H1 (cell line): ENCODE results near the gene FRMD4A.

ENCODE experiments used
- BACH1 ChIP-seq: IDR thresholded peaks from 2 replicates; pipeline ENCODE4 v1.6.1; 2012; ENCODE audit warnings: low read length, improper control_type of control experiment
- SAP30 ChIP-seq: fragments of 300-600 bp; sonication (generic); IDR thresholded peaks from 2 replicates; pipeline ENCODE4 v1.7.1; 2012; ENCODE audit warnings: low read length, moderate library complexity, mild to moderate bottlenecking, inconsistent platforms; ENCODE audit not compliant: insufficient read depth, insufficient replicate concordance
- SIN3A ChIP-seq, 2 experiments: IDR thresholded peaks in 1 of 2; conservative IDR thresholded peaks in 1 of 2; 2 replicates each; pipeline ENCODE4 v1.6.1; 2011 to 2012; ENCODE audit warnings: low read length in 2 of 2, improper control_type of control experiment in 1 of 2, low read depth in 1 of 2, mild to moderate bottlenecking in 1 of 2
- TF ChIP-seq, protein P1 (sequence below), 3 experiments: IDR thresholded peaks; 1 replicate in 2 of 3; 2 replicates in 1 of 3; pipeline versions ENCODE4 v1.5.1 to v1.6.1; 2011; ENCODE audit warnings: low read length in 3 of 3, mild to moderate bottlenecking in 3 of 3, inconsistent platforms in 2 of 3, low read depth in 1 of 3, moderate library complexity in 1 of 3; ENCODE audit not compliant: insufficient read depth in 1 of 3; ENCODE audit errors: control extremely low read depth in 1 of 3

DNA sequence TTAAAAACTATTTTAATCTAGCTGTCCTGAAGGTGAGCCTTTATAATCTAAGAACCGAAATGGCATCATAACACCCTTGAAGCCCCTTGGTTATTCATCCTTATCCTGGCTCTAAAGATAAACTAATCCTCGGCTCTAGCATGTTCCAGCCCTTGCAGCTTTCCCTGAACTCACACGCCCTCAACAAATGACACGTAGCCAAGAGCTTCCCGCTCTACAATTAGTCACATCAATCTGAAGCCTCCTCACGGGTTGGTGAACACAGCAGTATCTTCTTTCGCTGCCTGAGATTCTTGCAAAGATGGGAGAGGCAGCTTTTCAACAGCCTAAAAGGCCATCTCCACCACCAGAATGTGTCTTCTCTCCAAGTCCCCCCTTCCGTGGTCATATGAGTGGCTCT is 4.1 kb downstream of the FRMD4A start:
- TF ChIP-seq SIN3A (conservative IDR thresholded peaks at IDR 0.05 in 1 of 2, IDR thresholded peaks at IDR 0.05 in 1 of 2; ENCODE audit: low read depth in 1 of 2, low read length in 2 of 2) (no peak), BACH1 (no peak), SAP30 (no peak)
- TF ChIP-seq, protein P1, sequence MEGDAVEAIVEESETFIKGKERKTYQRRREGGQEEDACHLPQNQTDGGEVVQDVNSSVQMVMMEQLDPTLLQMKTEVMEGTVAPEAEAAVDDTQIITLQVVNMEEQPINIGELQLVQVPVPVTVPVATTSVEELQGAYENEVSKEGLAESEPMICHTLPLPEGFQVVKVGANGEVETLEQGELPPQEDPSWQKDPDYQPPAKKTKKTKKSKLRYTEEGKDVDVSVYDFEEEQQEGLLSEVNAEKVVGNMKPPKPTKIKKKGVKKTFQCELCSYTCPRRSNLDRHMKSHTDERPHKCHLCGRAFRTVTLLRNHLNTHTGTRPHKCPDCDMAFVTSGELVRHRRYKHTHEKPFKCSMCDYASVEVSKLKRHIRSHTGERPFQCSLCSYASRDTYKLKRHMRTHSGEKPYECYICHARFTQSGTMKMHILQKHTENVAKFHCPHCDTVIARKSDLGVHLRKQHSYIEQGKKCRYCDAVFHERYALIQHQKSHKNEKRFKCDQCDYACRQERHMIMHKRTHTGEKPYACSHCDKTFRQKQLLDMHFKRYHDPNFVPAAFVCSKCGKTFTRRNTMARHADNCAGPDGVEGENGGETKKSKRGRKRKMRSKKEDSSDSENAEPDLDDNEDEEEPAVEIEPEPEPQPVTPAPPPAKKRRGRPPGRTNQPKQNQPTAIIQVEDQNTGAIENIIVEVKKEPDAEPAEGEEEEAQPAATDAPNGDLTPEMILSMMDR (IDR thresholded peaks at IDR 0.05; ENCODE audit: control extremely low read depth in 1 of 3, insufficient read depth in 1 of 3, low read depth in 1 of 3, low read length in 3 of 3), result no peak
